ENCODE measurements around the gene SMIM41.

SMIM41 gene

DNA sequence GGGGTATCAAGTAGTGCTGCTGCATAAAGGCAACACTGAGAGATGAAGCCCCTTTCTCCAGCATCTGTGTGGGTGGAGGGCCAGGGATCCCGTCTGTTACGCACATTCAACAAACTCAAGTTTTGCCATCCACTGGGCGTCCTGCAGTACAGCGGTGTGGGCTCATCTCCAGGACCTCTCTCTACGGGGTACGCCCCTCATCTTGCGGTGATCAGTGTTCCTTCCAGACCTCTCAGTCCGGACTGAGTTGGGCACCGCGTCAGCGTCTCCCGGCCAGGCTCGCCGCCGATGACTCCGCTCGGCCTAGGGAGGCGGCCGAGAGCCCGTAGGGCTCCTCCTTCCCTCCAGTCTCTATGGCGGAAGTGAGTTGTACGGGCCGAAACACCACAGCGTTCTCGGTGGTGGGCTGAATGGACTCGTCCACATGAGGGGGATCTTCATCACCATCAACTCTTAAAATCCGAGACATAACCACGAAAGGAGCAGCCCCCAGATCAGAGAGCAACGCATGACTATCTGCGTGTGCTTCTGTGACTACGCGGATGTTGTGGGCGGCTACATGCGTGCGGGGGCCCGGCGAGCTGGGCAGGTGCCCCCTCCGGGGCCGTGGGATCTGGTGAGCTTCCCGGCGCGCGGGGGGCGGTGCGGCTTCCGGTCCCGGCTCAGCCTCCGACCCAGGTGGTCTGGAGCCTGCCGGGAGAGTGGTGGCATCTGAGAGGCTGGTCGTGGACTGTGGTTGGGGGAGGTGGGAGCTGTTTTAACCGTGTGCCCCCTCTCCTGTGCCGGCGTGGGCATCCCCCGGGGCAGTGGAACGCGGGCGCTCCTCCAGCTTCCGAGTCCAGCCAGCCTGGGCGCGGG is 9.9 kb upstream of the SMIM41 start, which contains the start of gene ATG101:
TSS of gene ATG101 (plus strand) at position 652 of the 858 bp plus-strand sequence. CDS start 3,673 bp downstream, outside the sequence.
- CTCF ChIA-PET: interaction anchor here (0.6 to 45.6 kb wide), 14 partner anchors 9 to 93 kb away, joined by 3 to 1695 read pairs (median 8); partner anchors contain the start of genes NR4A1 and SMIM41
- peak; percentile 76 for DNase-seq (ENCODE audit: low read depth, low spot score)
- TF ChIP-seq CTCF (IDR thresholded peaks at IDR 0.05; ENCODE audit: insufficient read depth, low read length, missing control alignments): peak; percentile 92
- POLR2A ChIA-PET: interaction anchor here (0.6 to 1.8 kb wide), 6 partner anchors 8 to 63 kb away, joined by 3 to 6 read pairs (median 3); partner anchors contain the start of gene TAMALIN
- H3K4me3 ChIP-seq (ENCODE audit: low read depth, low read length): peak within 1 kb of the TSS; percentile 99

- no peak for DNase-seq (ENCODE audit: low read depth, low spot score)
- CTCF ChIA-PET: interaction anchor here (0.7 to 45.6 kb wide), 12 partner anchors 10 to 90 kb away, joined by 3 to 1695 read pairs (median 6); partner anchors contain the start of gene SMIM41
- peak overlapping the region; percentile 99 for H3K4me3 ChIP-seq (ENCODE audit: low read depth, low read length)
- POLR2A ChIA-PET: interaction anchor here (0.8 to 1.8 kb wide), 5 partner anchors 8 to 64 kb away, joined by 3 to 6 read pairs (median 3); partner anchors contain the start of gene TAMALIN
- TF ChIP-seq CTCF (IDR thresholded peaks at IDR 0.05; ENCODE audit: insufficient read depth, low read length, missing control alignments): no peak
Measured at GRCh38 chr12:52070185-52070925, 9.1 kb upstream of the SMIM41 start.

DNA sequence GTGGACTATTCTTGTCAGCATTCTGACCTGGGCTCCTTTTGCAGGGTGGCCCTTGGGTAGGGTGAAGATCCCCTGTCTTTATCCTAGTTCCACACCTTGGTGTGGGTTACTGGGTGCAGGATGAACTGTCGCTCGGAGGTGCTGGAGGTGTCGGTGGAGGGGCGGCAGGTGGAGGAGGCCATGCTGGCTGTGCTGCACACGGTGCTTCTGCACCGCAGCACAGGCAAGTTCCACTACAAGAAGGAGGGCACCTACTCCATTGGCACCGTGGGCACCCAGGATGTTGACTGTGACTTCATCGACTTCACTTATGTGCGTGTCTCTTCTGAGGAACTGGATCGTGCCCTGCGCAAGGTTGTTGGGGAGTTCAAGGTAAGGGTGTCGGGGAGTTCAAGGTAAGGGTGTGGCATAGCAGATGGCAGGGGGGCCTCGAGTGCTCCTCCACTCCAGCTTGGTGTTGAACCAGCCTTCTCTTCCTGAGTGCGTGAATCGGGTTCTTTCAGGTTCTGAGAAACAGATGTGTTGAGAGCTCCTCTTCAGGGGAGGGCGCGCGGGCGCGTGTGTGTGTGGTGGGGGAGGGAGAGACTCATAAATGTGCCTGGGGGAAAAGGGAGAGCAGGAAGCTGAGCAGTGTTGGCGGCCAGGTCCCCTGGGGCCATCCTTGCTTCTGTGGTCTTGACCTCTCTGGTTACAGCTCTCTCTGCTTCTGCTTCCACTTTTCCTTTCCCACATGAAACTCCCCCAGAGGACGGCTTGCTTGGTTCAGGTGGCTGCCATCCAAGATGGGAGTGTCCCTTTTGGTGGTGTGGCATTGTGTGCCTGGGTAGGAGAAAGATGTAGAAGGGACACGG is 5.7 kb upstream of the SMIM41 start:
- POLR2A ChIA-PET: interaction anchor here (0.8 to 1.0 kb wide), 2 partner anchors 34 to 41 kb away, joined by 3 to 4 read pairs; no protein-coding TSS in a partner anchor
- CTCF ChIA-PET: interaction anchor here (4.4 to 45.6 kb wide), 3 partner anchors 10 to 82 kb away, joined by 19 to 1695 read pairs (median 204); partner anchors contain the start of gene SMIM41
- no peak for TF ChIP-seq CTCF (IDR thresholded peaks at IDR 0.05; ENCODE audit: insufficient read depth, low read length, missing control alignments)
- no peak overlapping the region for H3K4me3 ChIP-seq (ENCODE audit: low read depth, low read length)
- no peak for DNase-seq (ENCODE audit: low read depth, low spot score)

GRCh38 chr12:52074971-52075724 is 4.4 kb upstream of the SMIM41 start:
- ChIA-PET CTCF (interaction anchor here (11.6 to 45.6 kb wide), 2 partner anchors 8 to 42 kb away, joined by 204 to 1695 read pairs; partner anchors contain the start of gene SMIM41), POLR2A (no interaction called here)
- no peak overlapping the region for H3K4me3 ChIP-seq (ENCODE audit: low read depth, low read length)
- TF ChIP-seq CTCF (IDR thresholded peaks at IDR 0.05; ENCODE audit: insufficient read depth, low read length, missing control alignments): no peak
- no peak for DNase-seq (ENCODE audit: low read depth, low spot score)

GRCh38 chr12:52076811-52077210 is 2.7 kb upstream of the SMIM41 start:
- CTCF ChIA-PET: interaction anchor here (1.7 to 45.6 kb wide), 3 partner anchors 7 to 803 kb away, joined by 4 to 1695 read pairs (median 204); partner anchors contain the start of gene SMIM41
- no peak overlapping the region for H3K4me3 ChIP-seq (ENCODE audit: low read depth, low read length)
- DNase-seq (ENCODE audit: low read depth, low spot score): no peak
- POLR2A ChIA-PET: no interaction called here
- no peak for TF ChIP-seq CTCF (IDR thresholded peaks at IDR 0.05; ENCODE audit: insufficient read depth, low read length, missing control alignments)

All from AG04449 (cell line).